Osteoblast (primary cell): ENCODE measurements around the gene CSNK1A1. TPM values are rescaled to one million over a fixed set of nuclear protein-coding genes. Genes with fewer than 3 reads are reported as not detected.
"Not testable (repeated sequence)": the region's sequence is repeated elsewhere in the genome, so short reads cannot be mapped to it uniquely, and the experiment has no call there.

Experiments
- DNase-seq: peaks from one replicate; pipeline ENCODE4 v3.0.0; 2011; ENCODE audit warnings: low spot score, mixed read lengths; ENCODE audit not compliant: insufficient read length; ENCODE audit errors: missing footprints
- H2AFZ ChIP-seq: 2 replicates; pipeline ENCODE4 v1.6.0; 2011; ENCODE audit warnings: mild to moderate bottlenecking, low read length
- H3K27ac ChIP-seq: 2 replicates; pipeline ENCODE4 v1.5.1; 2011; ENCODE audit warnings: mild to moderate bottlenecking, low read depth, low read length, moderate library complexity
- H3K27me3 ChIP-seq: 2 replicates; pipeline ENCODE4 v1.6.0; 2012; ENCODE audit warnings: mild to moderate bottlenecking, control low read depth, inconsistent platforms, low read length, moderate library complexity; ENCODE audit not compliant: insufficient read depth
- H3K36me3 ChIP-seq: 2 replicates; pipeline ENCODE4 v1.5.1; 2011; ENCODE audit warnings: mild to moderate bottlenecking, low read length, control low read depth, moderate library complexity; ENCODE audit not compliant: insufficient read depth
- H3K4me1 ChIP-seq: 2 replicates; pipeline ENCODE4 v1.5.1; 2011; ENCODE audit warnings: mild to moderate bottlenecking, low read length, control low read depth, moderate library complexity; ENCODE audit not compliant: insufficient read depth
- H3K4me2 ChIP-seq: 2 replicates; pipeline ENCODE4 v1.6.0; 2011; ENCODE audit warnings: mild to moderate bottlenecking, low read length; ENCODE audit not compliant: insufficient read depth
- H3K4me3 ChIP-seq: fragments of 200-600 bp; sonication (generic); 3 replicates; pipeline ENCODE4 v1.5.1; 2012; ENCODE audit warnings: mild to moderate bottlenecking, low read length, inconsistent platforms; ENCODE audit not compliant: insufficient read depth
- H3K79me2 ChIP-seq: 2 replicates; pipeline ENCODE4 v1.6.0; 2012; ENCODE audit warnings: mild to moderate bottlenecking, low read length, control low read depth, inconsistent platforms; ENCODE audit not compliant: insufficient read depth
- H3K9me3 ChIP-seq: 2 replicates; pipeline ENCODE4 v1.5.1; 2011; ENCODE audit warnings: low read depth, low read length, control low read depth
- H4K20me1 ChIP-seq: 2 replicates; pipeline ENCODE4 v1.6.0; 2012; ENCODE audit warnings: mild to moderate bottlenecking, low read length, control low read depth; ENCODE audit not compliant: insufficient read depth
- total RNA-seq: library from RNA; depleted of rRNA; stranded (reverse); fragments of >200 nt; gene quantifications from 2 replicates; pipeline ENCODE4 v1.2.3, GENCODE V29; 2012
- TF ChIP-seq, protein P1 (sequence below): IDR thresholded peaks from 2 replicates; pipeline ENCODE4 v1.5.1; 2011; ENCODE audit warnings: mild to moderate bottlenecking, low read depth, low read length, moderate library complexity; ENCODE audit errors: extremely low read depth

The CSNK1A1 gene
- total RNA-seq, 1 donor: 497 TPM

- Histone ChIP-seq H3K36me3 (peaks cover 59% of the 10 kb centered on the region), H4K20me1 (peaks cover 59% of the 10 kb centered on the region), H3K79me2 (peaks cover 96% of the 10 kb centered on the region), H3K9me3 (no peaks in the 10 kb centered on the region), H2AFZ (no peak overlapping the region), H3K4me2 (no peak overlapping the region), H3K4me3 (no peak overlapping the region), H3K27me3 (no peaks in the 10 kb centered on the region), H3K4me1 (peaks cover 9% of the 10 kb centered on the region), H3K27ac (no peak overlapping the region)
- TF ChIP-seq, protein P1, sequence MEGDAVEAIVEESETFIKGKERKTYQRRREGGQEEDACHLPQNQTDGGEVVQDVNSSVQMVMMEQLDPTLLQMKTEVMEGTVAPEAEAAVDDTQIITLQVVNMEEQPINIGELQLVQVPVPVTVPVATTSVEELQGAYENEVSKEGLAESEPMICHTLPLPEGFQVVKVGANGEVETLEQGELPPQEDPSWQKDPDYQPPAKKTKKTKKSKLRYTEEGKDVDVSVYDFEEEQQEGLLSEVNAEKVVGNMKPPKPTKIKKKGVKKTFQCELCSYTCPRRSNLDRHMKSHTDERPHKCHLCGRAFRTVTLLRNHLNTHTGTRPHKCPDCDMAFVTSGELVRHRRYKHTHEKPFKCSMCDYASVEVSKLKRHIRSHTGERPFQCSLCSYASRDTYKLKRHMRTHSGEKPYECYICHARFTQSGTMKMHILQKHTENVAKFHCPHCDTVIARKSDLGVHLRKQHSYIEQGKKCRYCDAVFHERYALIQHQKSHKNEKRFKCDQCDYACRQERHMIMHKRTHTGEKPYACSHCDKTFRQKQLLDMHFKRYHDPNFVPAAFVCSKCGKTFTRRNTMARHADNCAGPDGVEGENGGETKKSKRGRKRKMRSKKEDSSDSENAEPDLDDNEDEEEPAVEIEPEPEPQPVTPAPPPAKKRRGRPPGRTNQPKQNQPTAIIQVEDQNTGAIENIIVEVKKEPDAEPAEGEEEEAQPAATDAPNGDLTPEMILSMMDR: no peak
- DNase-seq: no peak
Measured at GRCh38 chr5:149541893-149542292, 9.3 kb downstream of the CSNK1A1 start.

DNA sequence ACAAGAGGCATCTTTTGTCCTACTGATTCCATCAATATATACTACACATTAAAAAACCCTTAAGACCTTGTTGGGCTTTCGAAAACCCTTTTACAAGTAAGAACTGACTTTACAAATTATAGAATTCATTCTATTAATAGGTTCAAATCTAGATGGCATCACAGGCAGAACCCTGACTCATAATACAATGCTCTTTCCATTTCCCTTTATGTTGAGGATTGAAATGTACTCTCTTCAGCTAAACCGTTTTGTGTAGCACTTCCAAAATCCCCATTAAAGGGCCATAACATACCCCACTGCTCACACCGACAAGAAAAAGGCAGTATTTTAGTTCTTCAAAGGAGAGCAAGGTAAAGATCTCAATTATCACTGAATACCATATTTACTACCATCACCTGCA, 11.2 kb downstream of the CSNK1A1 start:
- Histone ChIP-seq H3K4me1 (peaks cover 9% of the 10 kb centered on the region), H3K4me3 (no peak overlapping the region), H3K36me3 (peaks cover 56% of the 10 kb centered on the region), H3K9me3 (no peaks in the 10 kb centered on the region), H4K20me1 (peaks cover 72% of the 10 kb centered on the region), H3K4me2 (no peak overlapping the region), H2AFZ (no peak overlapping the region), H3K79me2 (peaks cover 96% of the 10 kb centered on the region), H3K27me3 (no peaks in the 10 kb centered on the region), H3K27ac (peak overlapping the region; percentile 26)
- TF ChIP-seq, protein P1: no peak
- no peak for DNase-seq

- no peak for DNase-seq
- TF ChIP-seq, protein P1: no peak
- Histone ChIP-seq H3K4me1 (peaks cover 9% of the 10 kb centered on the region), H3K4me3 (no peak overlapping the region), H2AFZ (no peak overlapping the region), H3K36me3 (peaks cover 40% of the 10 kb centered on the region), H3K79me2 (peaks cover 97% of the 10 kb centered on the region), H3K9me3 (no peaks in the 10 kb centered on the region), H3K4me2 (no peak overlapping the region), H3K27me3 (no peaks in the 10 kb centered on the region), H4K20me1 (peaks cover 76% of the 10 kb centered on the region), H3K27ac (no peak overlapping the region)
Measured at GRCh38 chr5:149537374-149537975, 13.8 kb downstream of the CSNK1A1 start.

GRCh38 chr5:149535787-149536186, 15.5 kb downstream of the CSNK1A1 start:
- not testable (repeated sequence) for H3K27ac ChIP-seq, DNase-seq, H3K4me3 ChIP-seq, H3K4me1 ChIP-seq, H3K27me3 ChIP-seq, H3K4me2 ChIP-seq, H2AFZ ChIP-seq, H3K9me3 ChIP-seq
- H4K20me1 ChIP-seq: peaks cover 75% of the 10 kb centered on the region
- H3K36me3 ChIP-seq: peaks cover 42% of the 10 kb centered on the region
- peaks cover 98% of the 10 kb centered on the region for H3K79me2 ChIP-seq
